Stomach (tissue), 9 donors: Measurements from ENCODE around the gene UBE2I. TPM values are rescaled to one million over a fixed set of nuclear protein-coding genes. Genes with fewer than 3 reads are reported as not detected.
"Not testable (repeated sequence)": the region's sequence is repeated elsewhere in the genome, so short reads cannot be mapped to it uniquely, and the experiment has no call there.

Experiments used
- DNase-seq, 2 donors: peaks; one replicate each; pipeline versions ENCODE4 v3.0.0 to v3.0.0-alpha.2; 2013 to 2019
- H3K27ac ChIP-seq, 5 donors: fragments of 200-600 bp in 4 of 5; sonication (generic) in 4 of 5; one replicate each; pipeline ENCODE4 v1.5.1; 2013 to 2019; ENCODE audit warnings: mild to moderate bottlenecking in 1 of 5, moderate library complexity in 1 of 5
- H3K27me3 ChIP-seq, 3 donors: fragments of 200-600 bp; sonication (generic); one replicate each; pipeline ENCODE4 v1.5.1; 2017 to 2019; ENCODE audit warnings: mixed run types in 1 of 3
- H3K36me3 ChIP-seq, 4 donors: fragments of 200-600 bp; sonication (generic); 1 replicate in 3 of 4; 2 replicates in 1 of 4; pipeline ENCODE4 v1.5.1; 2016 to 2019
- H3K4me1 ChIP-seq, 4 donors: fragments of 200-600 bp; sonication (generic); one replicate each; pipeline ENCODE4 v1.5.1; 2016 to 2019
- H3K4me3 ChIP-seq, 4 donors: fragments of 200-600 bp; sonication (generic) in 3 of 4; one replicate each; pipeline ENCODE4 v1.5.1; 2016 to 2019; ENCODE audit warnings: mild to moderate bottlenecking in 1 of 4
- H3K9me3 ChIP-seq, 4 donors: fragments of 200-600 bp; sonication (generic); one replicate each; pipeline ENCODE4 v1.5.1; 2016 to 2019
- EP300 ChIP-seq: sonication (generic); formaldehyde crosslinking; IDR thresholded peaks from one replicate; pipeline ENCODE4 v1.6.1; 2017; ENCODE audit warnings: antibody characterized with exemption
- POLR2A ChIP-seq, 4 donors: fragments of 450-650 bp; IDR thresholded peaks; one replicate each; pipeline ENCODE4 v1.6.1; 2016; ENCODE audit warnings: antibody characterized with exemption in 4 of 4, control low read depth in 2 of 4, mild to moderate bottlenecking in 1 of 4, moderate library complexity in 1 of 4
- POLR2AphosphoS5 ChIP-seq, 3 donors: sonication (generic); formaldehyde crosslinking; IDR thresholded peaks; one replicate each; pipeline ENCODE4 v1.6.1; 2016; ENCODE audit warnings: antibody characterized with exemption in 3 of 3
- WGBS, 5 donors: extraction: QIAGEN DNeasy Blood & Tissue Kit in 3 of 5; methylation state at CpG; one replicate each; pipeline versions ENCODE4 v1.1.5 to v1.1.7; 2013 to 2018; 5-methylcytosine and 5-hydroxymethylcytosine counted together
- intact Hi-C: fragments of 100-400 bp; cut with DNase I; formaldehyde crosslinking; loops from one replicate; pipeline ENCODE4 v1.15.1; 2023; ENCODE audit warnings: low total_unique reads
- polyA plus RNA-seq, 3 donors: library from polyadenylated mRNA; stranded (reverse); fragments of 200-250 nt; gene quantifications; one replicate each; pipeline ENCODE4 v1.2.3, GENCODE V29; 2013
- total RNA-seq, 5 donors: library from RNA; depleted of rRNA; stranded (reverse); fragments of >200 nt; gene quantifications; one replicate each; pipeline versions ENCODE4 v1.1.0 to v1.2.3, GENCODE V29; 2014 to 2016
- TF ChIP-seq, protein P1 (sequence below), 7 experiments: fragments of 450-650 bp in 4 of 7; fragments of 200-600 bp in 3 of 7; sonication (generic) in 3 of 7; IDR thresholded peaks; one replicate each; pipeline ENCODE4 v1.5.1; 2016 to 2019; ENCODE audit warnings: antibody characterized with exemption in 7 of 7, control low read depth in 2 of 7, mild to moderate bottlenecking in 1 of 7
- donor health status: healthy with polysubstance abuse.
- donor health status: Bipolar disorder and iron deficiency.
- donor health status: healthy.

The UBE2I gene
- total and polyA plus RNA-seq, 8 donors, result 42.0 to 71.0 (median 46.7) TPM

DNA sequence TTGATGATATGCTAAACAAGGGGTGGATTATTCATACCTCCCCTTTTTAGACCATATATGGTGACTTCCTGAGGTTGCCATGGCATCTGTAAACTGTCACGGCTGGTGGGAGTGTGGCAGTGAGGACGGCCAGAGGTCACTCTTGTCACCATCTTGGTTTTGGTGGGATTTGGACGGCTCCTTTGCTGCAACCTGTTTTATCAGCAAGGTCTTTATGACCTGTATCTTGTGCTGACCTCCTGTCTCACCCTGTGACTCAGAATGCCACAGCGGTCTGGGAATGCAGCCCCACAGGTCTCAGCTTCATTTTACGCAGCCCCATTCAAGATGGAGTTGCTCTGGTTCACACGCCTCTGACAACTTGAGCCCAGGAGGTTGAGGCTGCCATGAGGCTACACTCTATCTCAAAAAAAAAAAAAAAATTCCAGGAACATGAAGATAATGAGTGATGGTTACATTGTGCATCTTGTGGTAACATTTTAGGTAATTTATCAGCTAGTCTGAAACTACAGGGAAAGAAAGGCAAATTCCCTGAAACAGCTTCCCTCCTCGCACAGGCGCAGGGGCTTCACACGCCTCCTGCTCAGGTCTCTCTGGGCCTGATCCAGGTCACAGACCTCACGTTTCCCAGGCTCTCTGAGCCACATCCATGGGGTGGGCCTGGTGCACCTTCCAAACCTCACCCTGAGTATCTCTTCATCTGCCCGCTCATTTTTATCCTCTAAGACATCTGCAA, 15.3 kb upstream of the UBE2I start:
- TF ChIP-seq, protein P1, sequence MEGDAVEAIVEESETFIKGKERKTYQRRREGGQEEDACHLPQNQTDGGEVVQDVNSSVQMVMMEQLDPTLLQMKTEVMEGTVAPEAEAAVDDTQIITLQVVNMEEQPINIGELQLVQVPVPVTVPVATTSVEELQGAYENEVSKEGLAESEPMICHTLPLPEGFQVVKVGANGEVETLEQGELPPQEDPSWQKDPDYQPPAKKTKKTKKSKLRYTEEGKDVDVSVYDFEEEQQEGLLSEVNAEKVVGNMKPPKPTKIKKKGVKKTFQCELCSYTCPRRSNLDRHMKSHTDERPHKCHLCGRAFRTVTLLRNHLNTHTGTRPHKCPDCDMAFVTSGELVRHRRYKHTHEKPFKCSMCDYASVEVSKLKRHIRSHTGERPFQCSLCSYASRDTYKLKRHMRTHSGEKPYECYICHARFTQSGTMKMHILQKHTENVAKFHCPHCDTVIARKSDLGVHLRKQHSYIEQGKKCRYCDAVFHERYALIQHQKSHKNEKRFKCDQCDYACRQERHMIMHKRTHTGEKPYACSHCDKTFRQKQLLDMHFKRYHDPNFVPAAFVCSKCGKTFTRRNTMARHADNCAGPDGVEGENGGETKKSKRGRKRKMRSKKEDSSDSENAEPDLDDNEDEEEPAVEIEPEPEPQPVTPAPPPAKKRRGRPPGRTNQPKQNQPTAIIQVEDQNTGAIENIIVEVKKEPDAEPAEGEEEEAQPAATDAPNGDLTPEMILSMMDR (IDR thresholded peaks at IDR 0.05), result no peak
- TF ChIP-seq EP300 (no peak), POLR2A (IDR thresholded peaks at IDR 0.05) (no peak), POLR2AphosphoS5 (IDR thresholded peaks at IDR 0.05) (no peak)
- WGBS, 5 donors, result 62 to 76% (median 71%) methylated on average over 11 of the region's 11 CpGs
- Histone ChIP-seq H3K9me3 (no peaks in the 10 kb centered on the region), H3K4me3 (no peak overlapping the region), H3K27me3 (peaks cover 0 to 73% (median 30%) of the 10 kb centered on the region in 3 donors), H3K4me1 (peaks cover 0 to 22% (median 6%) of the 10 kb centered on the region in 4 donors), H3K27ac (no peak overlapping the region), H3K36me3 (no peaks in the 10 kb centered on the region)
- no peak for DNase-seq
- intact Hi-C loops, result no loop called here

DNA sequence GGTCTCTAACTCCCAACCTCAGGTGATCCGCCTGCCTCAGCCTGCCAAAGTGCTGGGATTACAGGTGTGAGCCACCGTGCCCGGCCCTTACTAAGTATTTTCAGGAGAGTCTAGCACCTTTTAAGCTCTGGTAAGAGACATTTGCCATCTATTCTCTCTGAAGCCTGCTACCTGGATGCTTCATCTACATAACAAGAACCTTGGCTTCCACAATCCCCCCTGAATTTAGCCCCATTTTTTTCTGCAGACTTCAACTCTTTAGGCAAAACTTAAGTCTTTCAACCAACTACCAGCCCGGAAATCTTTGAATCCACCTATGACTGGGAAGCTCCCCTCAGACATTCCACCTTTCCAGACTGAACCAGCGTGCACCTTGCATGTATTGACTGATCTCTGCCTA, 14.0 kb upstream of the UBE2I start:
- no peak for DNase-seq
- Histone ChIP-seq H3K9me3 (no peaks in the 10 kb centered on the region), H3K27me3 (peaks cover 0 to 73% (median 20%) of the 10 kb centered on the region in 3 donors), H3K4me1 (peaks cover 10 to 16% (median 11%) of the 10 kb centered on the region in 4 donors), H3K36me3 (no peaks in the 10 kb centered on the region), H3K4me3 (no peak overlapping the region), H3K27ac (no peak overlapping the region)
- 61 to 76% (median 63%) methylated on average over 5 of the region's 5 CpGs for WGBS, 5 donors
- no peak for TF ChIP-seq POLR2AphosphoS5 (IDR thresholded peaks at IDR 0.05)
- TF ChIP-seq, protein P1 (IDR thresholded peaks at IDR 0.05), result no peak
- no peak for TF ChIP-seq POLR2A (IDR thresholded peaks at IDR 0.05)
- no peak for TF ChIP-seq EP300
- intact Hi-C loops, result no loop called here

GRCh38 chr16:1296688-1297017, 12.8 kb upstream of the UBE2I start:
- intact Hi-C loops, H3K4me3 ChIP-seq, H3K9me3 ChIP-seq, H3K36me3 ChIP-seq, DNase-seq, H3K27ac ChIP-seq: not testable (repeated sequence)
- peaks cover 4 to 73% (median 11%) of the 10 kb centered on the region in 3 donors for H3K27me3 ChIP-seq
- peaks cover 19 to 27% (median 21%) of the 10 kb centered on the region in 4 donors for H3K4me1 ChIP-seq
- WGBS, 5 donors, result 72 to 86% (median 76%) methylated on average over 8 of the region's 8 CpGs

- peak in 1 of 3 donors; percentile 45 for TF ChIP-seq POLR2AphosphoS5 (IDR thresholded peaks at IDR 0.05)
- no peak for TF ChIP-seq EP300
- H3K36me3 ChIP-seq, result no peaks in the 10 kb centered on the region
- H3K27me3 ChIP-seq, result peaks cover 4 to 73% (median 7%) of the 10 kb centered on the region in 3 donors
- intact Hi-C loops, result no loop called here
- no peak overlapping the region for H3K4me3 ChIP-seq
- H3K27ac ChIP-seq, result no peak overlapping the region
- DNase-seq, result peak in 1 of 2 donors; percentile 70
- no peaks in the 10 kb centered on the region for H3K9me3 ChIP-seq
- WGBS, 5 donors, result 27 to 41% (median 35%) methylated on average over 6 of the region's 6 CpGs
- peaks cover 19 to 27% (median 21%) of the 10 kb centered on the region in 4 donors for H3K4me1 ChIP-seq
These were observed 12.3 kb upstream of the UBE2I start for GRCh38 chr16:1297018-1297696.

DNA sequence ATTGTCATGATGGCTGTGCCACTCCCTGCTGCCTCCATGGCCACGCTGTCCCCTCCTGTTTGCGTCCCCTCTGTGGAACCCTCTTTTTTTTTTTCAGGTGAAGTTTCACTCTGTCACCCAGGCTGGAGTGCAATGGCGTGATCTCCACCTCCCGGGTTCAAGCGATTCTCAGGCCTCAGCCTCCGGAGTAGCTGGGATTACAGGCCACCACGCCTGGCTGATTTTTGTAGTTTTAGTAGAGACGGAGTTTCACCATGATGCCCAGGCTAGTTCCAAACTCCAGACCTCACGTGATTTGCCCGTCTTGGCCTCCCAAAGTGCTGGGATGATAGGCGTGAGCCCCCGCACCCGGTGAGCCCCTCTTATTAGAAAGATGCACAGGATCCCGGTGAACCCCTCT, 11.0 kb upstream of the UBE2I start:
- TF ChIP-seq, protein P1 (IDR thresholded peaks at IDR 0.05), result no peak
- TF ChIP-seq EP300 (no peak), POLR2AphosphoS5 (IDR thresholded peaks at IDR 0.05) (no peak), POLR2A (IDR thresholded peaks at IDR 0.05) (no peak)
- Histone ChIP-seq H3K27ac (no peak overlapping the region), H3K4me1 (peaks cover 25 to 34% (median 28%) of the 10 kb centered on the region in 4 donors), H3K27me3 (peaks cover 4 to 73% (median 7%) of the 10 kb centered on the region in 3 donors), H3K36me3 (no peaks in the 10 kb centered on the region), H3K9me3 (no peaks in the 10 kb centered on the region), H3K4me3 (no peak overlapping the region)
- intact Hi-C loops, result no loop called here
- WGBS, 5 donors, result 91 to 96% (median 94%) methylated on average over 14 of the region's 14 CpGs
- no peak for DNase-seq
